GM18870 (cell line): ENCODE results near the gene INSC.

Experiments used
- ATAC-seq: cut with Tn5 transposase; IDR thresholded peaks from one replicate; pipeline ENCODE4 v1.9.1; 2021; ENCODE audit warnings: moderate library complexity; ENCODE audit not compliant: unreplicated experiment

INSC gene

DNA sequence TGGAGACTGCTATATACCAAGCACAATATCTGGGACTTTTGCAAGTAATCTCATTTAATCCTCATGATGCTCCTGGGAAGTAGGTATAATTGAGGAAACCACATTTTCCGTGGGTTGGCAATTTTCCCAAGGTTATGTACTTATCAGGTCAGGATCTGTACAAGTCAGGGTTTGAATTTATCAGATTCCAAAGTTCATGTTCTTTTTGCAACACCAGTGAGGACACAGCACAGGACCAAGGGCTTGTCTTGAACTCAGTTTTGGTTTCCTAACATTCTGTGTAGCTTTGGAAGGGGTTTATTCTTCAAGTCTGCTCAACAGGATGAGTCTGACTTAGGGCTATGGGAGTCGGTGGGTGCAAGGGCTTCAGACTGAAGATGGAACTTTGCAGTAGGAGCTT lies 30.4 kb downstream of the INSC start:
- ATAC-seq: no peak

DNA sequence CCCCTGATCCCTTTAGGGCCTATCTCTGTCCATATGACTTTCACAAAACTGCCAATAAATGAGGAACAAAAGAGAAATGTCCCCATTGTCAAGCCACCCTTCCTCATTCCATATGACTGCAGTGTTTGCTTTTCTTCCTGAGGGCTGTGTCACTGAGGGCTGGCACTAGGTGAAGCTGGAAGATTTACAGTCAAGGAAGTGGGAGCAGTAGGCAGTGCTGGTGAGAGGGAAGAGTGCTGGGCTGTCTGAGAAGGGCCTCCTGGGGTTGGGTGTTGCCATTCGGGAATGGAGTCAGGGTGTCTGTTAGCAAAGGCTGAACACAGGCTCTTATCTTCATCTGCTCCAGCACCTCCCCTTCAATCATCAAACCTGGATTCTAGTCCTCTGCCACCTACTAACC lies 30.9 kb downstream of the INSC start:
- no peak for ATAC-seq

GRCh38 chr11:15146271-15147003 lies 31.7 kb downstream of the INSC start:
- ATAC-seq: no peak

- no peak for ATAC-seq
Observed at GRCh38 chr11:15148169-15148568, 33.4 kb downstream of the INSC start.

- ATAC-seq: no peak
Observed at GRCh38 chr11:15149050-15149449, 34.3 kb downstream of the INSC start.

DNA sequence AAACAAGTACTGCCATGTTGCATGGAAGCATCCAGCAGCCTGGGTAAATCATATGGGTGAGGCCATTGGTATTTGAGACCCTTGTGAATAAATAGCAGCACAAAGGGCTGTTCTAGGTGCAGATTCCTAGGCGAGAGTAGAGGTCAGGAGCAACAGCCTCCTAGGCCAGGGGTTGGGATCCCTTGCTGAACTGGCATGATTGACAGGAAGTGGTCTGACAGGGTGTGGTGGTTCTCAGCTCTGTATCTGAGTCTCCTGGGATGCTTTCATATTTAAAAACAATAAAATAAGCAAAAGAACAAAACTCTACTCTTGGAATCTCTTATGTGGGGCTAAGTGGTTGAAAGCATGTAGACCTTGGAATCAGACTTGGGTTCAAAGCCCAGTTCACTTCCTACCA lies 35.8 kb downstream of the INSC start:
- no peak for ATAC-seq

DNA sequence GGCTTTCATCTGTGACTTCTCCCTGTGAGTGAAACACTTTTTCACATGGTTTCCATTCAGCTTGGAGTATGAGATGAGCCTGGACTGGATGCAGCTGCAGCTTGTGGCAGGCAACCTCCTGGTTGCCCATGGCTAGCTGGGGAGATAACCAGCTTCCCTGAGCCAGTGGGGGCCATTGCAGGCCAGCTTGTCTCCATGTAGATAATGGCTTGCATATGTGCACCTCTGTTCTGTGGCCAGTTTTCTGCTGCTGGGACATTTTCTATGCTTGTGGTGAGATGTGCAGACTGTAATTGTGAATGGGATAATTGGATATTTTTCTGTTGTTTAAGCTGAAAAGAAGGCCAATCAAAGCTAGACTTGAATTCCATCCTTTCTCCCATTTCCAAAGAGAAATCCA lies 38.5 kb downstream of the INSC start:
- no peak for ATAC-seq

- ATAC-seq: no peak
Observed at GRCh38 chr11:15157181-15157580, 42.5 kb downstream of the INSC start.

DNA sequence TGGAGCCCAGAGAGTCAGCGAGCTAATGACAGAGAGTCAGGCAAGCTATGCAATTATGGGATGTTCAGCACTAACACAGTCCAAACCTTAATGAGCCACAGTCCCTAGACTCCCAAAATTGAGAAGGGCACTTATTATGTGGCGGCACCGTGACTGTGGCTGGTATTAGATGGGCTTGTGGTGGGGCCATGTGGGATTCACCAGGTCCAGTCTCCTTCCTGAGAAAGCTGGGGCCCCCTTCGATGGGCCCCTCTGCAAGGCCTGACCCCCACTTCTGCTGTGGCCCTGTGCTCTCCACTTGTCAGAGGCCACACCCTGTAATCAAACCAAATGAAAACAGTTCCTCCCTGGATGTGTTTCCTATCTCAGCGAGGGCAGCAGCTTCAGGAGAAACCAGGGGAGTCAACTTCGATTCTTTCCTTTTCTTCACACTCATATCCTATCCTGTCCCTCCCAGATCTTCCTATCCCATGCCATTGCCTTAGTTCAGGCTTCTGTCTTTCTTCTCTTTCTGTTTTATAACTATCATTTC lies 42.9 kb downstream of the INSC start:
- ATAC-seq: no peak

DNA sequence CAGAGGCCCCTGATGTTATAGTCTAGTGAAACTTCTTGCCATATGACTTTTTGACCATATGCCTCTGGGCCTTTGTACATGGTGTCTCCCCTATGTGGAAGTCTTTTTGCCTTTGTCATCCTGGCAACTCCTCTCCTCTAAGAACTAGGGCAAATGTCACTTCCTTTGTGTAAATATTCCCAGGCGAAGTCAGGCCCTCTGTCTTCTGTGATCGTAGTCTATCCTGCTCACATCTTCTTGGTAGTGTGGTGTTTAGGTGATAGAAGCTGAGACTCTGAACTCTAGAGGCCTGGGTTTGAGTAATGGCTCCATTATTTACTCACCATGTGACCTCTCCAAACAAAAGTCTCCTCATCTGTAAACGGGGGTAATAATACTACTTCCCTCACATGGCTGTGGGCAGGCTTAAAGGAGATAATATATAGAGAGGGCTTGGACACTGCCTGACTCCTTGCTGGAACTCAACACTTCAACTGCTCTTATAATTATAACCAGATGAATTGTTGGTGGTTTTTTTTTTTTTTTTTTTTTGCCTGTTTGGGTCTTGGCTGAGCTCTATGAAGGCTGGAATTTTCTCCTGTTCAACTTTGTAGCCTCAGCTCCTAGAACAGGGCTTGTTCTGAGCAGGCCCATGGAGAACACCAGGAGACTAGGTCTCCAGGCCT lies 43.8 kb downstream of the INSC start:
- ATAC-seq: no peak

DNA sequence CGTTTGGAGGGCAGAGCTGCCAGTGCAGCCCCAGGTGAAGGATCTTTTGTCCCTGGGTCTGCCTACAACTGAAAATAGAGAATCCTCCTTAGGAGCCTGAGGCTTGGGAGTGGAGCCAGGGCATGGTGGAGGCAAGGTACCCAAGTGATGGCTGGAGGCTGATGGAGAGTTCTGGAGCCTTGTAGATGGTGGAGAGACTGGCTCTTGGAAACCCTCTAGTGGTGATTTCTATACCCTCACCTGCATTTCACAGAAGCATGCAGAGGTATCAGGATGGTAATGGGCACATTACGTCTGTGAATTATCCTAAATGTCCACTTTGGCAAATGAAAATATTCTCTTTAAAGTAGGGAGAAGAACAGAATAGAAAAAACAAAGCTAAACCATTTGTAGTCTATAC lies 44.4 kb downstream of the INSC start:
- peak; percentile 79 for ATAC-seq

GRCh38 chr11:15161790-15162189 lies 47.1 kb downstream of the INSC start:
- no peak for ATAC-seq

- ATAC-seq: no peak
Observed at GRCh38 chr11:15163136-15163535, 48.4 kb downstream of the INSC start.

DNA sequence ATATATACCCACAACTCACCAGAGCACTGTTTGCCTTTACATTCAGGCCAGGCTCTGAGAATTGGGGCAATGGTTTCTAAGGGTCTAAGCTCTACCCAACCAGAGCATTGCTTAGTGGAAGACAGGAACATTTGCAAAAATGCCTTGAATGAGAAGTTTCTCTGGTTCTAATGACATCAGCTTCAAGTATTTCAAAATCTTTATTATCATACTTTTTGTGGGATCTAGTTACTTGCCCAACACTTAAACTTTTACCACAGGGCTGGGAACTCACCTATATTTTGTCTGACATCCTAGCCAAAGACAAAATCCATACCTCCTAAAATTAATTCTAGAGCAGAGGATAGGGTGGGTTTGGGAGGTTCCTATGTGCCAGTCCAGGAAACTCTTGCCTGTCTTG lies 51.5 kb downstream of the INSC start:
- no peak for ATAC-seq

- ATAC-seq: no peak
Observed at GRCh38 chr11:15169815-15170551, 55.3 kb downstream of the INSC start.

DNA sequence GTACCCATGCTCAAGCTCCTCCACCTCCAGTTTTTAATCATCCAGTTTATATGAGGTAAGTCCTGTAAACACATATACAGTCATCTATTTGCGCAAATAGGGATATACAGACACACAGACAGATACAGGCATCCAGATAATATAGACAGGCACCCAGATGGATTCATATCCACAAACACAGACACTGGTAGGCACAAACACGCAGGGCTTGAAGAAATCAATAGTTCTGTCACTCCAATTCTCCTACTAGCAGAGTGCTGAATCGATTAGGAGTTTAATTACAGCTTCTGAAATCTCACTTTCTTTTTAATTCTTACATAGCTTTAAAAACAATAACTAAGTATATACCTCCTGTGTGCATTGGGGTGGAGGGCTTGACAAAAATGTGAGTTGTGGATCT lies 56.0 kb downstream of the INSC start:
- no peak for ATAC-seq

DNA sequence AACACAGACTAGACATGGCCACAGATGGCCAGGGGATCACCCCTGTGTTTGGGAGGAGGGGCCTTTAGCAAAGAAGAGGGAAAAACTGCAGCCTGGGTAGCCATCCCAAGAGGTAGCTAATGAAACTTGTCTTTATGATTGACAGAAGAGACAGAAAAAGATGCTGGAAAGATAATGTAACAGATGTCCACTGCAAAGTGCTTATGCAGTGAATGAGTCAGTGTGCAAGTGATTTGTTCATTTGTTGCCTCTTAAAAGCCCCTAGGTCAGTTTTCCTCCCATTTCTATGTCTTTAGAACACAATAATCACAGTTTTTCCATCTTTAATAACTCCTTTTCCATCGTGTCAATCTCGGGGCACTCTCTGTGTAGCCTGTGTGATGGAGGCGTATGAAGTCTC lies 57.2 kb downstream of the INSC start:
- ATAC-seq: no peak

DNA sequence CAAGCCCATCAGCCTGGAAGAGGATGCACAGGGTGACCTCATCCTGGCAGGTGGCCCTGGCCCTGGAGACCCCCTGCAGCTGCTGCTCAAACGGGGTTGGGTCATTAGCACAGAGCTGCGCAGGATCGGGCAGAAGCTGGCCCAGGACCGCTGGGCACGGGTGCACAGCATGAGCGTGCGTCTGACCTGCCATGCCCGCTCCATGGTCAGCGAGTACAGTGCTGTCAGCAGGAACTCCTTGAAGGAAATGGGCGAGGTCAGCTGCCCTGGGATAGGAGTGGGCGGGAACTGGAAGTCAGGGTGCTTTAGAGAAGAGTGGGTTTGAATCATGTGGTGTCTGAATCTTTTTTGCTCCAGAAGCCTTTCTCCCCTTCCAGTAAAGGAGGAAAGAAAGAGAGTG lies 61.1 kb downstream of the INSC start:
- no peak for ATAC-seq

- no peak for ATAC-seq
Observed at GRCh38 chr11:15176646-15177163, 62.0 kb downstream of the INSC start.

- ATAC-seq: no peak
Observed at GRCh38 chr11:15177491-15177890, 62.8 kb downstream of the INSC start.

GRCh38 chr11:15178214-15178613 lies 63.5 kb downstream of the INSC start:
- no peak for ATAC-seq

DNA sequence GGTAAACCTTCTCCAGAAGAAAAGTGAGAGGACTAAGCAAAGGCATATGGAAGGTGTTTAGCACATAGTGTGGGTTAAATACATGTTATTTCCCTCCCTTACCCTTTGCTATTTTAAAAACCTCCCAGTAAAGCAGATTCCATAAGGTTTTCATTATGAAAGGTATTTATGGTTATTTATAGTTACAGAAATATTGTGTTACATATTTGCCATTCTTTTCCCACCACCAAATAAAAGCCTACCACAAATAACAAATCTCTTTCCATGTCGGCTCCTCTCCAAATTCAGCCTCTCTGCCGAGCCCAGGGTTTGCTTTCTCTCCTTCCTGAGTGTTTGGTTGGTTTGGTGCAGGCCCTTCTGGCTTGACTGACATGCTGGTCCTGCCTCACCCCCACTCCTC lies 64.4 kb downstream of the INSC start:
- ATAC-seq: no peak
